ENCODE data around the gene NOM1. TPM values are rescaled to one million over a fixed set of nuclear protein-coding genes. Genes with fewer than 3 reads are reported as not detected.

NOM1 gene
- polyA plus RNA-seq, 1 of the 3 experiments (the other 2 are of a cell fraction) = 18.1 TPM

- Histone ChIP-seq H3F3A (replicated peaks; ENCODE audit: insufficient read depth) (peaks cover 5% of the 10 kb centered on the region), H3K27ac (ENCODE audit: low read depth in 2 of 2, low read length in 1 of 2) (no peak overlapping the region), H3K9ac (no peak overlapping the region), H3K79me2 (ENCODE audit: insufficient read depth) (no peaks in the 10 kb centered on the region), H3K36me3 (replicated peaks in 1 of 2; ENCODE audit: control insufficient read depth in 1 of 2, insufficient read depth in 2 of 2, low read length in 1 of 2) (no peaks in the 10 kb centered on the region), H3K9me3 (no peaks in the 10 kb centered on the region), H2AFZ (ENCODE audit: low read depth) (no peak overlapping the region), H3K27me3 (ENCODE audit: insufficient read depth) (peaks cover 100% of the 10 kb centered on the region), H4K20me1 (ENCODE audit: insufficient read depth) (peaks cover 5% of the 10 kb centered on the region), H3K4me3 (ENCODE audit: low read depth in 2 of 2, low read length in 1 of 2) (no peak overlapping the region), H3K4me1 (ENCODE audit: control insufficient read depth in 1 of 2, insufficient read depth in 2 of 2, low read depth in 1 of 2, low read length in 1 of 2) (no peaks in the 10 kb centered on the region; a peak in 1 of 4 replicates), H3K4me2 (no peak overlapping the region), H3K9me2 (no peaks in the 10 kb centered on the region)
- CTCF ChIA-PET = interaction anchor here (0.8 to 2.6 kb wide), 8 partner anchors 11 to 254 kb away, joined by 3 to 7 read pairs (median 4); partner anchors contain the start of gene NOM1
- TF ChIP-seq TCF12 (IDR thresholded peaks at IDR 0.05) = no peak
- no peak for TF ChIP-seq MEF2A (IDR thresholded peaks at IDR 0.05; ENCODE audit: borderline replicate concordance, low read depth)
- no peak for TF ChIP-seq RAD21 (IDR thresholded peaks at IDR 0.05; ENCODE audit: low read length)
- no peak for TF ChIP-seq POLR2AphosphoS5 (IDR thresholded peaks at IDR 0.05; ENCODE audit: low read depth, low read length)
- TF ChIP-seq FOXM1 (IDR thresholded peaks at IDR 0.05; ENCODE audit: low read depth) = no peak
- no peak for TF ChIP-seq GABPA (IDR thresholded peaks at IDR 0.05; ENCODE audit: low read depth)
- WGBS (ENCODE audit: low lambda C conversion rate) = 25% methylated on average over 25 of the region's 25 CpGs
- POLR2A ChIA-PET = no interaction called here
- DNase-seq = peak; percentile 64
These were observed 70.4 kb downstream of the NOM1 start for GRCh38 chr7:157019718-157020451.

GRCh38 chr7:157020514-157021070, 71.1 kb downstream of the NOM1 start:
- peaks cover 5% of the 10 kb centered on the region for H4K20me1 ChIP-seq (ENCODE audit: insufficient read depth)
- no peak overlapping the region for H2AFZ ChIP-seq (ENCODE audit: low read depth)
- peak; percentile 64 for DNase-seq
- no peaks in the 10 kb centered on the region for H3K9me3 ChIP-seq
- peaks cover 100% of the 10 kb centered on the region for H3K27me3 ChIP-seq (ENCODE audit: insufficient read depth)
- H3K79me2 ChIP-seq (ENCODE audit: insufficient read depth) = no peaks in the 10 kb centered on the region
- no peaks in the 10 kb centered on the region; a peak in 1 of 4 replicates for H3K4me1 ChIP-seq (ENCODE audit: control insufficient read depth in 1 of 2, insufficient read depth in 2 of 2, low read depth in 1 of 2, low read length in 1 of 2)
- H3K36me3 ChIP-seq (replicated peaks in 1 of 2; ENCODE audit: control insufficient read depth in 1 of 2, insufficient read depth in 2 of 2, low read length in 1 of 2) = no peaks in the 10 kb centered on the region
- WGBS (ENCODE audit: low lambda C conversion rate) = 8% methylated on average over 22 of the region's 38 CpGs
- peaks cover 5% of the 10 kb centered on the region for H3F3A ChIP-seq (replicated peaks; ENCODE audit: insufficient read depth)
- no peak overlapping the region for H3K4me3 ChIP-seq (ENCODE audit: low read depth in 2 of 2, low read length in 1 of 2)
- H3K4me2 ChIP-seq = no peak overlapping the region; the same call in 1 of the 2 replicates
- no peaks in the 10 kb centered on the region for H3K9me2 ChIP-seq
- ChIA-PET CTCF (interaction anchor here (1.2 to 2.6 kb wide), 3 partner anchors 12 to 253 kb away, joined by 4 to 7 read pairs (median 4); no protein-coding TSS in a partner anchor), POLR2A (no interaction called here)
- TF ChIP-seq MAX (IDR thresholded peaks at IDR 0.05; ENCODE audit: low read depth) (no peak), EZH2phosphoT487 (IDR thresholded peaks at IDR 0.05; ENCODE audit: borderline replicate concordance, low read depth) (peak; percentile 99), MXI1 (IDR thresholded peaks at IDR 0.05; ENCODE audit: low read depth, low read length) (no peak), MEF2A (IDR thresholded peaks at IDR 0.05; ENCODE audit: borderline replicate concordance, low read depth) (no peak), YY1 (IDR thresholded peaks at IDR 0.05; ENCODE audit: low read depth) (no peak), SMC3 (IDR thresholded peaks at IDR 0.05; ENCODE audit: low read depth, low read length) (no peak), EP300 (IDR thresholded peaks at IDR 0.05; ENCODE audit: borderline replicate concordance in 1 of 2, low read depth in 1 of 2, low read length in 1 of 2) (no peak), RFX5 (IDR thresholded peaks at IDR 0.05; ENCODE audit: low read length) (no peak), JUND (IDR thresholded peaks at IDR 0.05) (no peak)
- H3K9ac ChIP-seq = no peak overlapping the region
- H3K27ac ChIP-seq (ENCODE audit: low read depth in 2 of 2, low read length in 1 of 2) = no peak overlapping the region
